Transverse colon (tissue), 3 donors: ENCODE data around the gene YPEL2.

Experiments
- EP300 ChIP-seq: sonication (generic); formaldehyde crosslinking; IDR thresholded peaks from one replicate; pipeline ENCODE4 v1.6.1; 2017; ENCODE audit warnings: antibody characterized with exemption, low read depth
- POLR2A ChIP-seq: fragments of 450-650 bp; IDR thresholded peaks from one replicate; pipeline ENCODE4 v1.6.1; 2016; ENCODE audit warnings: antibody characterized with exemption, mild to moderate bottlenecking, moderate library complexity
- TF ChIP-seq, protein P1 (sequence below), 5 experiments: fragments of 200-600 bp in 3 of 5; fragments of 450-650 bp in 2 of 5; sonication (generic) in 3 of 5; IDR thresholded peaks; 1 replicate in 2 of 5; 2 replicates in 3 of 5; pipeline ENCODE4 v1.5.1; 2016 to 2017; ENCODE audit warnings: antibody characterized with exemption in 5 of 5, inconsistent platforms in 3 of 5, mild to moderate bottlenecking in 2 of 5, moderate library complexity in 1 of 5

DNA sequence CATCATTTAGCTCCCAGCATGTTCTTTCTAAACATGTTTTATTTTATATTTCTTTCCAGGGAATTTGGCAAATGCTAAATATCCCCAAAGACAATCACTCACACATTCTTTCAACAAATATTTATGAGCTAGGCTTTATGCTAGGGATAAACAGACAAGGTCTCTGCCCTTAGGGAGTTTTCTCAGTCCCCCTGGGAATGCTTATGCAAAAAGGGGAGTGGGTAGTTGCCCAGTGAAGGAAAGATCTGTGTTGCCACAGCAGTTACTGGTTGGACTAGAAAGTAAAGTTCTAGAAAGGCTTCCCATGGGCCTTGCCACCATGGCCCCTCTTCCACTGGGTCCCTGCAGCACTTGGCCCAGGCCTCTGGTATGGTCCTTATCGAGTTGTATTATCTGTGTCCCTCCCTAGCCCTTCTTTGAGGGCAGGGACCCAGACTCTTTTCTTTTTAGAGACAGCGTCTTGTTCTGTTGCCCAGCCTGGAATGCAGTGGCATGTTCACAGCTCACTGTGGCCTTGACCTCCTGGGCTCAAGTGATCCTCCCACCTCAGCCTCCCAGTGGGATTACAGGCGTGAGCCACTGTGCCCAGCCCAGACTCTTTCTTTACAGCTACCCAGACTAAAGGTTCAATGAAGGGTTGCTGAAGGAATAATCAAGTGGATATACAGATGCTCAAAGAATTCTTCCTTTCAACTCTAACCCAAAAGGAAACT, 78.0 kb downstream of the YPEL2 start:
- TF ChIP-seq, protein P1, sequence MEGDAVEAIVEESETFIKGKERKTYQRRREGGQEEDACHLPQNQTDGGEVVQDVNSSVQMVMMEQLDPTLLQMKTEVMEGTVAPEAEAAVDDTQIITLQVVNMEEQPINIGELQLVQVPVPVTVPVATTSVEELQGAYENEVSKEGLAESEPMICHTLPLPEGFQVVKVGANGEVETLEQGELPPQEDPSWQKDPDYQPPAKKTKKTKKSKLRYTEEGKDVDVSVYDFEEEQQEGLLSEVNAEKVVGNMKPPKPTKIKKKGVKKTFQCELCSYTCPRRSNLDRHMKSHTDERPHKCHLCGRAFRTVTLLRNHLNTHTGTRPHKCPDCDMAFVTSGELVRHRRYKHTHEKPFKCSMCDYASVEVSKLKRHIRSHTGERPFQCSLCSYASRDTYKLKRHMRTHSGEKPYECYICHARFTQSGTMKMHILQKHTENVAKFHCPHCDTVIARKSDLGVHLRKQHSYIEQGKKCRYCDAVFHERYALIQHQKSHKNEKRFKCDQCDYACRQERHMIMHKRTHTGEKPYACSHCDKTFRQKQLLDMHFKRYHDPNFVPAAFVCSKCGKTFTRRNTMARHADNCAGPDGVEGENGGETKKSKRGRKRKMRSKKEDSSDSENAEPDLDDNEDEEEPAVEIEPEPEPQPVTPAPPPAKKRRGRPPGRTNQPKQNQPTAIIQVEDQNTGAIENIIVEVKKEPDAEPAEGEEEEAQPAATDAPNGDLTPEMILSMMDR (IDR thresholded peaks at IDR 0.05), result no peak
- no peak for TF ChIP-seq POLR2A
- no peak for TF ChIP-seq EP300
